GM23338 (cell line): ENCODE results near the gene EAF2. TPM values are rescaled to one million over a fixed set of nuclear protein-coding genes. Genes with fewer than 3 reads are reported as not detected.

Experiments
- CREB1 ChIP-seq: fragments of 250-450 bp; sonication (Bioruptor Pico); IDR thresholded peaks from 2 replicates; pipeline ENCODE4 v1.5.0; 2020; ENCODE audit warnings: low read depth, mild to moderate bottlenecking, moderate library complexity
- ETS1 ChIP-seq: IDR thresholded peaks from 2 replicates; pipeline ENCODE4 v1.6.1; 2016; ENCODE audit warnings: antibody characterized with exemption
- EZH2phosphoT487 ChIP-seq: fragments of 200-600 bp; sonication (generic); IDR thresholded peaks from one replicate; pipeline ENCODE4 v1.8.1; 2018; ENCODE audit warnings: antibody characterized with exemption; ENCODE audit not compliant: unreplicated experiment
- NANOG ChIP-seq: IDR thresholded peaks from 2 replicates; pipeline ENCODE4 v1.6.1; 2016; ENCODE audit warnings: antibody characterized with exemption, borderline replicate concordance
- POLR2AphosphoS5 ChIP-seq: IDR thresholded peaks from 2 replicates; pipeline ENCODE4 v1.6.1; 2016; ENCODE audit warnings: antibody characterized with exemption, low read depth
- STAT1 ChIP-seq: IDR thresholded peaks from one replicate; pipeline ENCODE4 v1.6.1; 2016; ENCODE audit warnings: antibody characterized with exemption; ENCODE audit not compliant: unreplicated experiment
- ZNF114 ChIP-seq: fragments of 250-450 bp; sonication (Bioruptor Pico); IDR thresholded peaks from 2 replicates; pipeline ENCODE4 v1.5.0; 2020; ENCODE audit warnings: mild to moderate bottlenecking, moderate library complexity
- polyA plus RNA-seq: library from polyadenylated mRNA; unstranded; fragments of >200 nt; fragmentation: Nextera tagmentation; extraction: Ambion mirVana; gene quantifications from 2 replicates; pipeline ENCODE4 v1.2.1, GENCODE V29; 2016
- total RNA-seq: library from RNA; depleted of rRNA; stranded (reverse); fragments of >200 nt; shearing (Covaris generic); gene quantifications from 2 replicates; pipeline ENCODE4 v1.2.3, GENCODE V29; 2014
- TF ChIP-seq, protein P1 (sequence below): fragments of 250-450 bp; sonication (Bioruptor Pico); IDR thresholded peaks from 2 replicates; pipeline ENCODE4 v1.5.0; 2020; ENCODE audit warnings: mild to moderate bottlenecking, moderate library complexity
- TF ChIP-seq, protein P2 (sequence below), 2 experiments: fragments of 200-600 bp in 1 of 2; sonication (generic) in 1 of 2; conservative IDR thresholded peaks; 2 replicates each; pipeline versions ENCODE4 v1.5.1 to v1.6.1; 2016 to 2017; ENCODE audit warnings: antibody characterized with exemption in 2 of 2, low read depth in 2 of 2, mild to moderate bottlenecking in 2 of 2, moderate library complexity in 1 of 2

The EAF2 gene
- total and polyA plus RNA-seq, 2 experiments from 2014 or later = 5.7 to 14.7 TPM

GRCh38 chr3:121916189-121916588 lies 81.2 kb downstream of the EAF2 start (continued):
- TF ChIP-seq, protein P1, sequence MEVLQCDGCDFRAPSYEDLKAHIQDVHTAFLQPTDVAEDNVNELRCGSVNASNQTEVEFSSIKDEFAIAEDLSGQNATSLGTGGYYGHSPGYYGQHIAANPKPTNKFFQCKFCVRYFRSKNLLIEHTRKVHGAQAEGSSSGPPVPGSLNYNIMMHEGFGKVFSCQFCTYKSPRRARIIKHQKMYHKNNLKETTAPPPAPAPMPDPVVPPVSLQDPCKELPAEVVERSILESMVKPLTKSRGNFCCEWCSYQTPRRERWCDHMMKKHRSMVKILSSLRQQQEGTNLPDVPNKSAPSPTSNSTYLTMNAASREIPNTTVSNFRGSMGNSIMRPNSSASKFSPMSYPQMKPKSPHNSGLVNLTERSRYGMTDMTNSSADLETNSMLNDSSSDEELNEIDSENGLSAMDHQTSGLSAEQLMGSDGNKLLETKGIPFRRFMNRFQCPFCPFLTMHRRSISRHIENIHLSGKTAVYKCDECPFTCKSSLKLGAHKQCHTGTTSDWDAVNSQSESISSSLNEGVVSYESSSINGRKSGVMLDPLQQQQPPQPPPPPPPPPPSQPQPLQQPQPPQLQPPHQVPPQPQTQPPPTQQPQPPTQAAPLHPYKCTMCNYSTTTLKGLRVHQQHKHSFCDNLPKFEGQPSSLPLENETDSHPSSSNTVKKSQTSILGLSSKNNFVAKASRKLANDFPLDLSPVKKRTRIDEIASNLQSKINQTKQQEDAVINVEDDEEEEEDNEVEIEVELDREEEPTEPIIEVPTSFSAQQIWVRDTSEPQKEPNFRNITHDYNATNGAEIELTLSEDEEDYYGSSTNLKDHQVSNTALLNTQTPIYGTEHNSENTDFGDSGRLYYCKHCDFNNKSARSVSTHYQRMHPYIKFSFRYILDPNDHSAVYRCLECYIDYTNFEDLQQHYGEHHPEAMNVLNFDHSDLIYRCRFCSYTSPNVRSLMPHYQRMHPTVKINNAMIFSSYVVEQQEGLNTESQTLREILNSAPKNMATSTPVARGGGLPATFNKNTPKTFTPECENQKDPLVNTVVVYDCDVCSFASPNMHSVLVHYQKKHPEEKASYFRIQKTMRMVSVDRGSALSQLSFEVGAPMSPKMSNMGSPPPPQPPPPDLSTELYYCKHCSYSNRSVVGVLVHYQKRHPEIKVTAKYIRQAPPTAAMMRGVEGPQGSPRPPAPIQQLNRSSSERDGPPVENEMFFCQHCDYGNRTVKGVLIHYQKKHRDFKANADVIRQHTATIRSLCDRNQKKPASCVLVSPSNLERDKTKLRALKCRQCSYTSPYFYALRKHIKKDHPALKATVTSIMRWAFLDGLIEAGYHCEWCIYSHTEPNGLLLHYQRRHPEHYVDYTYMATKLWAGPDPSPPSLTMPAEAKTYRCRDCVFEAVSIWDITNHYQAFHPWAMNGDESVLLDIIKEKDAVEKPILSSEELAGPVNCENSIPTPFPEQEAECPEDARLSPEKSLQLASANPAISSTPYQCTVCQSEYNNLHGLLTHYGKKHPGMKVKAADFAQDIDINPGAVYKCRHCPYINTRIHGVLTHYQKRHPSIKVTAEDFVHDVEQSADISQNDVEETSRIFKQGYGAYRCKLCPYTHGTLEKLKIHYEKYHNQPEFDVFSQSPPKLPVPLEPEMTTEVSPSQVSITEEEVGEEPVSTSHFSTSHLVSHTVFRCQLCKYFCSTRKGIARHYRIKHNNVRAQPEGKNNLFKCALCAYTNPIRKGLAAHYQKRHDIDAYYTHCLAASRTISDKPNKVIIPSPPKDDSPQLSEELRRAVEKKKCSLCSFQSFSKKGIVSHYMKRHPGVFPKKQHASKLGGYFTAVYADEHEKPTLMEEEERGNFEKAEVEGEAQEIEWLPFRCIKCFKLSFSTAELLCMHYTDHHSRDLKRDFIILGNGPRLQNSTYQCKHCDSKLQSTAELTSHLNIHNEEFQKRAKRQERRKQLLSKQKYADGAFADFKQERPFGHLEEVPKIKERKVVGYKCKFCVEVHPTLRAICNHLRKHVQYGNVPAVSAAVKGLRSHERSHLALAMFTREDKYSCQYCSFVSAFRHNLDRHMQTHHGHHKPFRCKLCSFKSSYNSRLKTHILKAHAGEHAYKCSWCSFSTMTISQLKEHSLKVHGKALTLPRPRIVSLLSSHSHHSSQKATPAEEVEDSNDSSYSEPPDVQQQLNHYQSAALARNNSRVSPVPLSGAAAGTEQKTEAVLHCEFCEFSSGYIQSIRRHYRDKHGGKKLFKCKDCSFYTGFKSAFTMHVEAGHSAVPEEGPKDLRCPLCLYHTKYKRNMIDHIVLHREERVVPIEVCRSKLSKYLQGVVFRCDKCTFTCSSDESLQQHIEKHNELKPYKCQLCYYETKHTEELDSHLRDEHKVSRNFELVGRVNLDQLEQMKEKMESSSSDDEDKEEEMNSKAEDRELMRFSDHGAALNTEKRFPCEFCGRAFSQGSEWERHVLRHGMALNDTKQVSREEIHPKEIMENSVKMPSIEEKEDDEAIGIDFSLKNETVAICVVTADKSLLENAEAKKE (CRISPR knock-in tag) = no peak
- no peak for TF ChIP-seq NANOG
- TF ChIP-seq, protein P2, sequence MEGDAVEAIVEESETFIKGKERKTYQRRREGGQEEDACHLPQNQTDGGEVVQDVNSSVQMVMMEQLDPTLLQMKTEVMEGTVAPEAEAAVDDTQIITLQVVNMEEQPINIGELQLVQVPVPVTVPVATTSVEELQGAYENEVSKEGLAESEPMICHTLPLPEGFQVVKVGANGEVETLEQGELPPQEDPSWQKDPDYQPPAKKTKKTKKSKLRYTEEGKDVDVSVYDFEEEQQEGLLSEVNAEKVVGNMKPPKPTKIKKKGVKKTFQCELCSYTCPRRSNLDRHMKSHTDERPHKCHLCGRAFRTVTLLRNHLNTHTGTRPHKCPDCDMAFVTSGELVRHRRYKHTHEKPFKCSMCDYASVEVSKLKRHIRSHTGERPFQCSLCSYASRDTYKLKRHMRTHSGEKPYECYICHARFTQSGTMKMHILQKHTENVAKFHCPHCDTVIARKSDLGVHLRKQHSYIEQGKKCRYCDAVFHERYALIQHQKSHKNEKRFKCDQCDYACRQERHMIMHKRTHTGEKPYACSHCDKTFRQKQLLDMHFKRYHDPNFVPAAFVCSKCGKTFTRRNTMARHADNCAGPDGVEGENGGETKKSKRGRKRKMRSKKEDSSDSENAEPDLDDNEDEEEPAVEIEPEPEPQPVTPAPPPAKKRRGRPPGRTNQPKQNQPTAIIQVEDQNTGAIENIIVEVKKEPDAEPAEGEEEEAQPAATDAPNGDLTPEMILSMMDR (conservative IDR thresholded peaks at IDR 0.05; ENCODE audit: low read depth in 2 of 2) = no peak
- TF ChIP-seq ETS1 = no peak
- TF ChIP-seq ZNF114 = no peak
- TF ChIP-seq EZH2phosphoT487 = no peak
- TF ChIP-seq CREB1 (CRISPR knock-in tag) = no peak
- no peak for TF ChIP-seq POLR2AphosphoS5
- TF ChIP-seq STAT1 = no peak
